Lower leg skin (tissue), 3 donors: ENCODE measurements around the gene LRTM2.

Source experiments
- POLR2A ChIP-seq, 2 donors: fragments of 450-650 bp; IDR thresholded peaks; one replicate each; pipeline ENCODE4 v1.6.1; 2016 to 2017; ENCODE audit warnings: antibody characterized with exemption in 2 of 2, mild to moderate bottlenecking in 1 of 2, moderate library complexity in 1 of 2
- TF ChIP-seq, protein P1 (sequence below), 3 donors: fragments of 450-650 bp; IDR thresholded peaks; one replicate each; pipeline ENCODE4 v1.5.1; 2016; ENCODE audit warnings: antibody characterized with exemption in 3 of 3, mild to moderate bottlenecking in 3 of 3, moderate library complexity in 2 of 3

DNA sequence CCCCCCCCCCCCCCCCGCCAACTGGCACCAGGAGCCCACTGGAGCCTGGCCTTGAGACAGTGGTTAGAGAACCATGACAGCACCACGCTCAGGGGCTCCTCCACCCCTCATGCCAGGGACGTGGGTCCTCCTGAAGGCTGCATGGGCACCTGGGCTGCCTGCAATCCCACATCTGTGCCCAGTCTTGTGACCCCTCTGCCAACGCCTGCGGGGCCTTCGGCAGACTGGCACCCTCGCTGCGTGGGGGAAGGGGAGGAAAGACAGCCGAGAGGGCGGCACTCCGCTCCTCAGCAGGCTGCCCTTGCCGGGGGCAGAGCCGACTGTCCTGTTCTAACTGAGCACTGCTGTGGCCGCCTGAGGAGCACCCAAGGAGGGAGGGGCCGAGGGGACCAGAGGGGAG, 6.0 kb downstream of the LRTM2 start:
- TF ChIP-seq, protein P1, sequence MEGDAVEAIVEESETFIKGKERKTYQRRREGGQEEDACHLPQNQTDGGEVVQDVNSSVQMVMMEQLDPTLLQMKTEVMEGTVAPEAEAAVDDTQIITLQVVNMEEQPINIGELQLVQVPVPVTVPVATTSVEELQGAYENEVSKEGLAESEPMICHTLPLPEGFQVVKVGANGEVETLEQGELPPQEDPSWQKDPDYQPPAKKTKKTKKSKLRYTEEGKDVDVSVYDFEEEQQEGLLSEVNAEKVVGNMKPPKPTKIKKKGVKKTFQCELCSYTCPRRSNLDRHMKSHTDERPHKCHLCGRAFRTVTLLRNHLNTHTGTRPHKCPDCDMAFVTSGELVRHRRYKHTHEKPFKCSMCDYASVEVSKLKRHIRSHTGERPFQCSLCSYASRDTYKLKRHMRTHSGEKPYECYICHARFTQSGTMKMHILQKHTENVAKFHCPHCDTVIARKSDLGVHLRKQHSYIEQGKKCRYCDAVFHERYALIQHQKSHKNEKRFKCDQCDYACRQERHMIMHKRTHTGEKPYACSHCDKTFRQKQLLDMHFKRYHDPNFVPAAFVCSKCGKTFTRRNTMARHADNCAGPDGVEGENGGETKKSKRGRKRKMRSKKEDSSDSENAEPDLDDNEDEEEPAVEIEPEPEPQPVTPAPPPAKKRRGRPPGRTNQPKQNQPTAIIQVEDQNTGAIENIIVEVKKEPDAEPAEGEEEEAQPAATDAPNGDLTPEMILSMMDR (IDR thresholded peaks at IDR 0.05) = no peak
- no peak for TF ChIP-seq POLR2A (IDR thresholded peaks at IDR 0.05)
